ENCODE measurements around the gene OTX1.
"Not testable (repeated sequence)": the region's sequence is repeated elsewhere in the genome, so short reads cannot be mapped to it uniquely, and the experiment has no call there.

OTX1 gene

GRCh38 chr2:63059793-63060471 lies 9.3 kb downstream of the OTX1 start:
- DNase-seq: no peak

- DNase-seq: no peak
These were observed 9.9 kb downstream of the OTX1 start for GRCh38 chr2:63060472-63060991.

- no peak for DNase-seq
These were observed 13.6 kb downstream of the OTX1 start for GRCh38 chr2:63064197-63064596.

GRCh38 chr2:63064661-63065060 lies 14.0 kb downstream of the OTX1 start:
- DNase-seq: no peak

- no peak for DNase-seq
These were observed 15.6 kb downstream of the OTX1 start for GRCh38 chr2:63066265-63066664.

GRCh38 chr2:63066838-63067237 lies 16.2 kb downstream of the OTX1 start:
- no peak for DNase-seq

- no peak for DNase-seq
These were observed 21.0 kb downstream of the OTX1 start for GRCh38 chr2:63071664-63072063.

- no peak for DNase-seq
These were observed 23.4 kb downstream of the OTX1 start for GRCh38 chr2:63073994-63074393.

- DNase-seq: not testable (repeated sequence)
These were observed 23.8 kb downstream of the OTX1 start for GRCh38 chr2:63074399-63074798.

- no peak for DNase-seq
These were observed 28.4 kb downstream of the OTX1 start for GRCh38 chr2:63078852-63079606.

- no peak for DNase-seq
These were observed 30.8 kb downstream of the OTX1 start for GRCh38 chr2:63081404-63081803.

GRCh38 chr2:63086687-63087086 lies 36.1 kb downstream of the OTX1 start:
- DNase-seq: no peak

GRCh38 chr2:63092401-63092800 lies 41.8 kb downstream of the OTX1 start:
- no peak for DNase-seq

GRCh38 chr2:63092857-63093256 lies 42.2 kb downstream of the OTX1 start:
- DNase-seq: no peak

GRCh38 chr2:63093502-63093901 lies 42.9 kb downstream of the OTX1 start:
- DNase-seq: no peak

GRCh38 chr2:63096491-63096890 lies 45.9 kb downstream of the OTX1 start:
- DNase-seq: no peak

- DNase-seq: no peak
These were observed 48.4 kb downstream of the OTX1 start for GRCh38 chr2:63099032-63099431.

- no peak for DNase-seq
These were observed 51.3 kb downstream of the OTX1 start for GRCh38 chr2:63101954-63102353.

GRCh38 chr2:63104482-63104881 lies 53.9 kb downstream of the OTX1 start:
- no peak for DNase-seq
